A172 (cell line): ENCODE data around the gene PCP4L1. TPM values are rescaled to one million over a fixed set of nuclear protein-coding genes. Genes with fewer than 3 reads are reported as not detected.
"Not testable (repeated sequence)": the region's sequence is repeated elsewhere in the genome, so short reads cannot be mapped to it uniquely, and the experiment has no call there.

Experiments
- DNase-seq: peaks from one replicate; pipeline ENCODE4 v3.0.0-alpha.2; 2015; ENCODE audit warnings: low spot score
- total RNA-seq: library from RNA; depleted of rRNA; stranded (reverse); fragments of >200 nt; shearing (Covaris generic); gene quantifications from 2 replicates; pipeline ENCODE4 v1.2.3, GENCODE V29; 2014

The PCP4L1 gene
- total RNA-seq, 1 experiment from 2014 or later, result not detected

DNA sequence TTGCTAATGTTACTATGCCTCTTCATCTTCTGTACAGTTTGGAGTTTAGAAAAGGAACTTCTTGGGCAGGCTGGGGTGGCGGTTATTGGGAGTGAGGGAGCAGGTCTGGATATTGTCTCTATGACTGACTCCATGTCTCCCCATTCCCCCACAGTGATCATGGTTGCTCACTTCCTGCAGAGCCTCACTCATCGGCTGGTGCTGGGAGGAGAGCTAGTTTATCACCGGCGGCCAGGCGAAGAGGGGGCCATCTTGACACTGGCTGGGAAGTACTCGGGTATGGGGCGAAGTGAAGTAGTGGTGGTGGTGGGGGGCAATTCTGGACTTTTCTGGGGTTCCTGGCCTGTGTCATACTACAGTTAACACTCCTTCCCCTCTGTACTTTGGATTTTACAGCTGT, 30.5 kb upstream of the PCP4L1 start:
- no peak for DNase-seq

GRCh38 chr1:161229896-161230295, 28.6 kb upstream of the PCP4L1 start:
- no peak for DNase-seq

DNA sequence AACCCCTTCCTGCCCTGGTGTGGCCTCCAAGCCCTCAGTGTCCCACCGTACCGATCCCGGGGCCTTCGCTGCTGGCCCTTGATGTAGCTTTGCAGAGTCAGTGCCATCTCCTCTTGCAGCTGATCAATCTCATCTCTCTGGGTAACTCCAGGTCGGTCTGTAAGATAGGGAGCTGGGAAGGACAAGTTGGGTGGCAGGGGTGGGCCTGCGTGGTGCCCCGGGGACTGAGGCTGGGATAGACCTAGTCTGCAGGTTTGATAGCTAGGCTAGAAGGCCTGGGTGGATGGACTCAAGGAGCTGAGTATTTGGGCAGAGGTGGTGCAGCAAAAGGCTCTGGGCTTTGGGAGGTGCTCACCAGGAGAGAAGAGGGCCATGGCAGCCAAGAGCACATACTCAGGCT, 27.8 kb upstream of the PCP4L1 start:
- no peak for DNase-seq

DNA sequence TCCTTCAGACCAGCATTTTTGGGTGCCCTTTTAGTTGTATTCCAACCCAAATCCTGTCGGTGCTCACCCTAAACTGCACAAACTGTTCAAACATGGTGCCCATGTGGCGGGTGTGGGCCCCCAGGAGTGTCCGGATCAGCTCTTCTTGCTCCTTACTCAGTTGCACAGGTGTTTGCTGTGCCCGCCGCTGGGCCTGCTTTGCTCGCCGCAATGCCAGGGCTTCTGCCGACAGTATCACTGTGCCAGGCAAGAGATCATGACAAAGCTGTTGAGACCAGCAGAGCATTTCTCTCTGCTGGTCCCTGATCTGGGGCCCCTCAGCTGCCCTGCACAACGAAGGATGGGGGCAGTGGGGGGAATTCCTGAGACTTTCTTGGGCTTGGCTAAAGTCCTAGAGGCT, 25.4 kb upstream of the PCP4L1 start:
- no peak for DNase-seq

DNA sequence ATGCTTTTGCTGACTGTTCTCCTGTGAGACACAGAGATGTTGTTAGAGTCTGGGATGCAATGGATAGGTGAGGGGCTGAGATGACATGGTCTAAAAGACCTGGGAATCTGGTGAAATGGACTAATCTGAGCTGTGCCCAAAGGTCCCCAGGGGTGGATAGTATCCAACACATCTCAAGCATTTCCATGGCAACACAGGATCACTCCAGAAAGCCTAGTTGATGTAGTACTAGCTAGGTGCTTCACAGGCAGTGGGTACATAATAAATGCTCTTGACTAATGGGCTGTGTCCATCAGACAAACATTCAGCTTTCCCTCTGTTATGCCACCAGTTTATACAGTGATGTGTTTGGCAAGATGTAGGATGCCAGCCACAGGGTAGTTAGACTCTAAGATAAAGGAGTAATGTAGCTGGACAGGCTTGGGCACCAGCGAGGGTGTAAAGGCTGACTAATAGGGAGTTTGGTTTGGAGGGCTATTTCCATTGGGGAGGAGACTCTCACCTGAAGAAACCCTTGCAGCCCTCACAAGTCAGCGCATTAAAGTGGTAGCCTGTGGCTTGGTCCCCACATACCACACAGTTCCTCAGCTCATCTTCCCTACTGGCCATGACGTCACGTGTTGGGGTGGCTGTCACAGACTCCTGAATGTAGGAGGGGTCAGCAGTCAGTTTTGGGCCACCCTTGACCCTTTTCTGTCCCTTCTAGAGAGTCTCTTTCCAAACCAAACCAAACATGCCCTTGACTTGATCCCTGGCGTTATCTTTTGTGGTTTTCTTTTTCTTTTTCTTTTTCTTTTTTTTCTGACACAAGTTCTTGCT, 22.4 kb upstream of the PCP4L1 start:
- DNase-seq, result no peak

DNA sequence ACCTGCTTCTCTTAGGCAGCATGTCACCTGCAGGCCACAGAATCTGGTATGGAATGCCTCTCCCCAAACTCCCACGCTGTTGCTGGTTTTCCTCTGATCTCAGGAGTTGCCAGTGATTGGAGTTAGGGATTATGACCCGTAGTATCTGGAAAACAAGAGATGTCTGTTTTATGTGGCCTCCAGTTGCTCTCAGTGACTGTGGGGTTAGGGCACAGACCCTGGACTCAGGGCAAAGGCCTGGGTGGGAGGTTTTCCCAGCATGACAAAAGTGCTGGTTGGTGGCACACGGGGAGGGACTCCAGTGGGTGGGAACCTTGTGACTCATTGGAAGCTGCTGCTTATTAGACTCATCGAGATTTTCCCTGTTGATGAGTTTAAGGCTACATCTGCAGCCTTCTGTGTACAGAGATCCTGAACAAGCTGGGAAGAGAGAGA, 20.5 kb upstream of the PCP4L1 start, which contains the start of gene NR1I3:
TSS of gene NR1I3 (minus strand) at position 165 of the 435 bp plus-strand sequence. CDS start 1,638 bp downstream, outside the sequence.
- DNase-seq, result peak; percentile 27

DNA sequence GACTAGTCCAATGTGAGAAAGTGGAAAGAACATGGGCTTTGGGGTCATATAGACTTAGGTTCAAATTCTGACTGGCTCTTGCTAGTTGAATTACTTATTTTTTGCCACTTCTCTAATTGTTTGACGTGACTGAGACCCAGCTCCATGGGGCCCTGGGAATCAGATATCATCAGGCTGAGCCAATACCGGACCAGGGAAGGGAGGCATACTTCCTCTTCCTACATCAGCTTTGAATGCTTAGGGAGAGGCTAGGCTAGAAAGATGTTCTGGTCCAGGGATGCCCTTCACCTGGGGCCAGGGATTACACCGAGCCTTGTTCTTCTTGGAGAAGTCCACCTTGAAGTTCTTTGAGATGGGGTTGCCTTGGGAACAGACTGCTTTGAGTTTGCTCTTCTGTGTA, 16.9 kb upstream of the PCP4L1 start:
- DNase-seq, result no peak

DNA sequence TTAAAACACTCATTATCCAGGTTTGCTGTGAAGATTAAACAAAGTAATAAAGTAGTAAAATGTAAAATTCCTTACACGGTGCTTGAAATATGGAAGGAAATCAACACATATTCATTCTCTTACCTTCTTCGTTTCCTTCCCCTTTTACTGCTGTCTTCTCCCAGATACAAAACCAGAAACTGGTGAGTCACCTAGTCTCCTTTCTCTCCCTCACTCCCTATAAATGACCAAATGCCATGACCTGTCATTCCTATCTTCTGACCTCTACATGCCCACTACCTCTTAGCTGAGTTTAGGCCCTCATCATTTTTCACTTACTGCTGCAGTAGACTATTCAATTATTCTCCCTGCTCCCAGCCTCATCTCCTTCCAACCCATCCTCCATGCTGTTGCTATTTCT, 16.2 kb upstream of the PCP4L1 start:
- peak; percentile 39 for DNase-seq

- no peak for DNase-seq
Measured at GRCh38 chr1:161244888-161245287, 13.7 kb upstream of the PCP4L1 start.

- DNase-seq, result not testable (repeated sequence)
Measured at GRCh38 chr1:161250100-161250499, 8.4 kb upstream of the PCP4L1 start.

- DNase-seq, result no peak
Measured at GRCh38 chr1:161250829-161251228, 7.7 kb upstream of the PCP4L1 start.

DNA sequence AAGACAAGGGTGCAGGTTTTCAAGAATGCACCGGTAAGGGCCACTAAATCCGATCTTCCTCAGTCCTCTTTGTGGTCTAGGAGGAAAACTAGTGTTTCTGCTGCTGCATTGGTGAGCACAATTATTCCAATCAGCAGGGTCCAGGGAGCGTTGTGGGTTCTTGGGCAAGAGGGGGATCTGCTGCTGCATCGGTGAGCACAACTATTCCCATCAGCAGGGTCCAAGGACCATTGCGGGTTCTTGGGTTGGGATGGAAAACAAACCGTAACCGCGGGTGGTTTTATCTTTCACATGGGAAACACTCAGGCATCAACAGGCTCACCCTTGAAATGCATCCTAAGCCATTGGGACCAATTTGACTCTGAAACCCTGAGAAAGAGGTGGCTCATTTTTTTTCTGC, 7.0 kb upstream of the PCP4L1 start:
- no peak for DNase-seq

DNA sequence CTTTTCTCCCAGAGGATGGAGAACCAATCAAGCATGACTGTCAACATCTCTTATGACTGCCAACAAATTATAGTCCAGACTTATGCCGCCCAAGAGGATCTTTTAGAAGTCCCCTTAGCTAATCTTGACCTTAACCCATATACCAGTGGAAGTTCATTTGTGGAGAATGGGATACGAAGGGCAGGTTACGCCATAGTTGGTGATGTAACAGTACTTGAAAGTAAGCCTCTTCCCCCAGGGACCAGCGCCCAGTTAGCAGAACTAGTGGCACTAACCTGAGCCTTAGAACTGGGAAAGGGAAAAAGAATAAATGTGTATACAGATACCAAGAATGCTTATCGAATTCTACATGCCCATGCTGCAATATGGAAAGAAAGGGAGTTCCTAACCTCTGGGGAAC, 3.2 kb upstream of the PCP4L1 start:
- DNase-seq, result not testable (repeated sequence)

GRCh38 chr1:161255955-161256520, 2.5 kb upstream of the PCP4L1 start:
- DNase-seq, result not testable (repeated sequence)

DNA sequence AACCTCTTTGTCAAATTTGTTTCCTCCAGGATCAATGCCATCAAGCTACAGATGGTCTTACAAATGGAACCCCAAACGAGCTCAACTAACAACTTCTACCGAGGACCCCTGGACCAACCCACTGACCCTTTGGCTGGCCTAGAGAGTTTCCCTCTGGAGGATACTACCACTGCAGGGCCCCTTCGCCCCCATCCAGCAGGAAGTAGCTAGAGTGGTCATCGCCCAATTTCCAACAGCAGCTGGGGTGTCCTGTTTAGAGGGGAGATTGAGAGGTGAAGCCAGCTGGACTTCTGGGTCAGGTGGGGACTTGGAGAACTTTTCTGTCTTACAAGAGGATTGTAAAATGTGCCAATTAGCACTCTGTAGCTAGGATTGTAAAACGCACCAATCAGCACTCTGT, 1.4 kb upstream of the PCP4L1 start:
- not testable (repeated sequence) for DNase-seq

DNA sequence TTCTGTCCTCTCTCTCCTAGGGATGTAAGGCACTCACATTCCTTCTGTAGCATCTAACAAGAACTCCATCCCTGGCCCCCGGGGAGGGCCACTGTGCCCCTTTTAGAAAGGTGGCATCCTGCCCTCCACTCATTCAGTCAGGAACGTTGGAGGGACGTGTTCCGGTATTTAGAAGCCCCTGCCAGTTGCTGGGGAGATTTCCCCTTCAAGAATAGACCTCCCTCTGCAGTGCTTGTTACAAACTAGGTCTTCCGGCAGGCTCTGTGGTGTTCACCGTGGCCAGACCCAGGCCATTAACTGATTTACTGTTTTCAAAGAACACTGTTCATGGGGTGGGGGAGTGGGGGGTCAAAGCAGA, 779 bp downstream of the PCP4L1 start:
- DNase-seq, result no peak

GRCh38 chr1:161259765-161260164, 1.2 kb downstream of the PCP4L1 start:
- DNase-seq, result no peak

GRCh38 chr1:161260376-161261260, 2.1 kb downstream of the PCP4L1 start:
- DNase-seq, result no peak

DNA sequence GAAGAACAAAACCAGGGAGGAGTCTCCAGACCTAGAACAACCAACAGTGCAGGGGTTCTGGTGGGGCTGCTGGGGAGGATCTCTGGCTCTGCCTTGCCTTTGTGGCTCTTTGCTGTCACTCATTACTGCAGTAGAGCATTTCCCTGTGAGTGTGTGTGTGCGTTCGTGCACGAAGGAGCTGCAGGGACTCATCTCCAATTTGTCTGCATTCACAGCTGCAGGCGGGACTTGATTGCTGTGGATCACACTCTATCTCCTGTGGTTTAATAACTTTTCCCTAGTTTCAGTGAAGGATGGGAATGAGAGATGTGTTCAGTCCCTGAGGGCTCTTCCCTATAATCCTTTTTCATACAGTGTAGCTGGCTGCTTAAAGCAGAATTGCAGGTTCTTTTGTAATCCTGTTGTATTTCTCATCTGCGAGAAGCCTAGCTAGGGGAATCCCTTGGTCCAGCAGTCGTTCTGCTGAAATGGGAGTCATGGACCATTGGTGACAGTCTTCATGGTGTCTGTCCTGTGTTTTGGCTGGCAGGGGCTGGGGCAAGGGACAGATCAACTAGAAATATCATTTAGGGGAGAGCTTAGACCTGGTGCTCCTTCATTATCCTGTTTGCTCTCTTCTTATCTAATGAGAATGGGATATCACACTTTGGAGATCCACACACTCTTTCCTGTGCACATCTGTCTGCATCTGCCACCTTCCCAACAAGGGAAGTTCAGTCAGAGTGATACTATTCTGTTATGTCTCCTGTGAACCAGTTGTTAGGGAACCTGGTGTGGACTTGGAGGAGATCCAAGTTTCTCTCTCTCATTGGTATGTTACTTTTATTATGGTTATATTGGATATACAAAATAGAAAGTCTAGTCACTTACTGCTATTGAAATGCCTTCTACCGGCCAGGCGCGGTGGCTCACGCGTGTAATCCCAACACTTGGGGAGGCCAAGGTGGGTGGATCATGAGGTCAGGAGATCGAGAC, 3.0 kb downstream of the PCP4L1 start:
- no peak for DNase-seq

DNA sequence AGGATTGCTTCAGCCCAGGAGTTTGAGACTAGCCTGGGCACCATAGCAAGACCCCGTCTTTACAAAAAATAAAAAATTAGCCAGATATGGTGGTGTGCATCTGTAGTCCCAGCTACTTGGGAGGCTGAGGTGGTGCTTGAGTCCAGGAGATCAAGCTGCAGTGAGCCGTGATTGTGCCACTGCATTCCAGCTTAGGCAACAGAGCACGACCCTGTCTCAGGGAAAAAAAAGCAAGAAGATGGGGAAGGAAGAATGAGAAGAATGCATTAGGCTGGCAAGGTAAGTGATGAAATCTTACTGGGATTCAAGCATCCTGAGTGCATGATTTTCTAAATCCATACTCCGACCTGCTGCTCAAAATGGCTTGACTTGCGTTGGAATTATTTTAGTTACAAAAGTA, 6.8 kb downstream of the PCP4L1 start:
- DNase-seq, result no peak

DNA sequence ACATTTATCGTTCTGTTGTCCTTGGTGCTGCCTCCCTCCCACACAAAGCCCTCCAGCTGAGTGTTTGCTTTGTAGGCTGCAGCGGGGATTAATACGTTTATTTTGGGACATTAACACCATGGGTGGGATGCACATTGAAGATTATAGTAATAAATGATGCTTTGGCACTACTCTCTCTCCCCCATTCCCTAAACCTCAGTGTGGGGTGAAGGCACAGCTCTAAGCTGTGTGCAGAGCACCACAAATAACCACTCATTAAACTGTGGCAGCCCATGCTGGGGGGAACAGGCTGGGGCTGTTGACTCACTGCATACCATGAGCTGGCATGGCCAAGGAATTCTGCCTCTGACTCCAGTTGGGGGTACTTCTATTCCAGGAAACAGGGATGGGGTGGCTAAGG, 7.7 kb downstream of the PCP4L1 start:
- DNase-seq, result peak; percentile 59
